GM19193 (cell line): ENCODE results near the gene GALNT12.

Experiments
- POLR2A ChIP-seq: IDR thresholded peaks from 4 replicates; pipeline ENCODE4 v1.6.1; 2011; ENCODE audit not compliant: insufficient read depth, insufficient read length; ENCODE audit errors: extremely low read depth

Gene GALNT12

DNA sequence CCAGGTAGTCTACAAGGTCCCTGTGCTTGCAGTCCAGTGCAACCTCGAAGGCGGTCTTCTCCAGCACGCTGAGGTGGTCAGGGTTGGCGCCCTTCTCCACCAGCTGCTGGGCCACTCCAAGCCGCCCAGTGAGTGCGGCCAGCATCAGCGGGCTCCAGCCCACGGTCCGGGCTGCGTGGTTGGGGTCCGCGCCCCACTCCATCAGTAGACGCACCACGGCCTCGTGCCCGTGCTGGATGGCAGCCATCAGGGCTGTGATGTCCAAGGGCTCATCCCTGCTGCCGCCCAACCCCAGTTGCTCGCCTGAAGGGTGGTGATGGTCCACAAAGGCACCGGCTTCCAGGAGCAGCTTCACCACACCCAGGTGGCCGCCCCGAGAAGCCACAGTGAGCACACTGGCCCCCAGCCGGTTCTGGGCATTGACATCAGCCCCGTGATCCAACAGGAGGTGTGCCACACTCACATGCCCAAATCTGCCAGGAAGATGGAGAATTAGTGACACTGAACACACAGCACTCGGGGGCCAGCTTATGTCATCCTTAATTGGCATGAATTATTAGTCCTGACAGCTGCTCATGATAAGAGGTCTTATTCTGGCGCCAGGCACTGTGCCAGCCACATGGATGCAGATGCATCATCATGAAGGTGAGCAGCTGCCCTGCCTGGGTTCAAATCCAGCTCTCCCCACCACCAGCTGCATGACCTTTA is 17.2 kb upstream of the GALNT12 start:
- no peak for TF ChIP-seq POLR2A

DNA sequence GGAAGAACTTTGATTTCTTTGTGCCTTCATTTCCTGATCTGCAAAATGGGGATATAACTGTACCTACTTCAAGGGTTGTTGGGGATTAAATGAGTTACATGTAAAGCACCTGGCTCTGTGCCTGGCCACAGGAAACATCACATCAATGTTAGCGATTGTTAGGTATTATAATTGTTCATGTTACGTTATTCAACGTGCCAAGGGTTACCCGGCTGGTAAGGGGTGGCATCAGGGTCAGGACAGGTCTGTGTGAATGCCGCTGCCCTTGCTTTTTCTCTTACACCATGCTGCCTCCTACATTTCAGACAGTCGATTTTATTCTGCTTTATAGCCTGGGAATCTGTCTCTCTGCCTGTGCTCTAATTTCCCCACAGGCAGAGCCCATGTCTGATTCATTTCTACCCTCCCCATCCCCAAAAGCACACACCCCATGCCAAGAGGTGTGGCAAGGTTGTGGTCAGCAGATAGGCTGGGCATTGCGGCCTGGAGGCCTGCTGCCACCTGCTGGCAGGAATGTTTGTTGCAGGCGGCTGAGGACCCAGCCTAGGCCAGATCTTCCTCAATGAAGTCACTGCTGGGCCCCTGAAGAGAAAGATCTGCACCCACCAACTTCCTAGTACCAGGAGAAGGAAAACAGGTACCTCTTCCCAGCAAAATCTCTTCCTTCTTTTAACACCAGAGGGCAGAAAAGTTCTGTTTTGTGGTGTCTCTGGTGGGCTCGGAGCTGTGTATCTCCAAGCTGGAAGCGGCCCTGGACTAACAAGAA is 16.4 kb upstream of the GALNT12 start:
- no peak for TF ChIP-seq POLR2A

DNA sequence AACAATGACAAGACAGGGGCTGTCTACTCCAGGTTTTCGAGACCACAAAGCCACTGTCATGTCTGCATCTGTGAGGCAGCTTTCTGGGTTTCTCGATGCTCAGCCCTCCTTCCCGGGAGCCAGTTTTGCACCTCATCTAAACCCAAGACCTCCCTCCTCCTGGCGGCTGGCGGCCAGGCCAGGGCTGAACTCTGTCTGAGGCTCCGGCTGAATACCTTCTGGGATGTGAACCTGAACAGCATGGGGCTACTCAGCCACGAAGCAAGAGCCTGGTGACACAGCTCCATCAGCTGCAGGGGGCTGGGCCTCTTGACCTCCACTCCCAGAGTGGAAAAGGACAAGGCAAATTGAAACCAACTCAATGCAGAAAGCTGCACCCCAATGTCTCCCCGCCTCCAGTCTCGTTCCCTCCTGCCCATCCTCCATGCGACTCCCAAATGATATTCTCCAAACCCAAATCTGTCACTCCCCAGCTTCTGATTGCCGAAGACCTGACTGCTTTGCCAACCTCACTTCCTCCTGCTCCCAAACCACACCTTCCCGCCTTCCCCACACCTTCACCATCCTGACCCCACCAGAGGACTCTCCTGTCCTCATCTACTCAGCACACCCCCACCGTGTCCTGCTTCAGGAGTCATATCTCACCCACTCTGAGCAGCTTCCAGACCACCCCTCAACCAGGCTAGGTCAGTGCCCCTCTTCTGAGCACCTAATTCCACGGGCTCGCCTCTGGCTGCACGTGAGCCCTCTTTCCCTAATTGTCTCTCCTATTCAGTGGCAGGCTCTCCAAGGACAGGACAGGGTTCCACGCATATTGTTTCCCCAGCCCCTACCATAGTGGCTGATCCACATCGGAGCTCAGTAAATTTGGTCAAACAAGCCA is 15.6 kb upstream of the GALNT12 start:
- no peak for TF ChIP-seq POLR2A

DNA sequence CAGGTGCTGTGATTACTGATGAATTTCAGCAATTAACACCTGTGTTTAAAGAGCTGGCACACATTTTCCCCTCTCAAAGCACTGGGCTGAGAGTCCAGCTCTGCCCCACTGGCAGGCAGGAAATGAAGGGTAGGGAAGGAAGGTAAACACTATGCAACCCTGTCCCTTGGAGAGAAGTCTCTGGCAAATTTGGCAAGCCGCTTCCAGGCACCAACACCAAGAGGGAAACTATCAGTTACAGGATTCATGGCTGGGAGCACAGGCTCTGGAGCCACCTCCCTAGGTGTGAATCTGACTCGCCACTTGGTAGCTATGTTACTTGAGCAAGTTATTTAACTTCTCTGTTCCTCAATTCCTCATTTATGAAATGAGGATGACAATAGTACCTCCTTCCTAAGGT is 14.4 kb upstream of the GALNT12 start:
- no peak for TF ChIP-seq POLR2A

DNA sequence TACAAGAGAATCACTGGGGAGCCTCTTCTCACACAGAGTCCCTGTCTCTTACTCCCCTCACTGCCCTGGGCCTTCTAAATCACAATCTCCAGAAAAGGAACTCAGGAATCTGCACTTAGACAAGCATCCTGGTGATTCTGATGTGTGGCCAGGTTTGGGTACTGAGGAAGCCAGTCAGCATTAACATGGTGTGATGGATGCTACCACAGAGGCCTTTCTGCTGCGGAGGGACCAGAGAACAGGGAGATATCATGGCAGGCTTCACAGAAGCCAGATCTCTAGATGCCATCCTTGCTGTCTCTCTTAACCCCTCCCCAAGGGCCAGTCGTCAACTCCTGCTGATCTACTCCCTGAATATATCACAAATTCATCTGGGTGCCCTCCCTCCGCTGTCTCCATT is 12.7 kb upstream of the GALNT12 start:
- TF ChIP-seq POLR2A: no peak

DNA sequence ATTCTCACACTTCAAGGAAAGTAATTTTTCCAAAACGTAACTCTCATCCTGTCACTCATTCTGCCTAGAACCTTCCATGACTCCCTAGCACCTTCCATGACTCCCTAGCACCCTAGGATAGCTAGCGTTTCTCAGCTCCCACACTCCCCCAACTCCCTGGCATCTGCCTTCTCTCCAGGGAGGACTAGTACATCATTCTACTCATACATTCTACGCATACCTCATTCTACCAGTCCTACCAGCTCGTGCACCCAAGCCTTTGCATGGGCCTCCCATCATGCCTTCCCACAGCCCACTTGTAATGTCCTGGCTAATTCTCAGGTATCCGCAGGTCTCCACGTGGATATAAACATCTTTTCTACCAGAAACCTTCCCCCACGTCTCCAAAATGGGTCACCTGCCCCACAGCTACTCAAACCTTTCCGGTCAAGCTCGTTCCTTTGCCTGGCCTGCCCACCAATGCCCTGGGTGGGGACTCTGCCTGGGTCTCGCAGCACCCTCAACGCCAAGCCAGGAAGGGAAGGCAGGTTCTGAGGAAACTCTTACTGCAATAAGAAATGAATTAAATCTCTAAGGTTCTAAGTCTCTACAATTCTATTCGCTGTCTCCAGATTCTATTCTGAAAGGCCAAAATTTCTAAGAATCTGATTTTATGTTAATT is 12.0 kb upstream of the GALNT12 start:
- no peak for TF ChIP-seq POLR2A

DNA sequence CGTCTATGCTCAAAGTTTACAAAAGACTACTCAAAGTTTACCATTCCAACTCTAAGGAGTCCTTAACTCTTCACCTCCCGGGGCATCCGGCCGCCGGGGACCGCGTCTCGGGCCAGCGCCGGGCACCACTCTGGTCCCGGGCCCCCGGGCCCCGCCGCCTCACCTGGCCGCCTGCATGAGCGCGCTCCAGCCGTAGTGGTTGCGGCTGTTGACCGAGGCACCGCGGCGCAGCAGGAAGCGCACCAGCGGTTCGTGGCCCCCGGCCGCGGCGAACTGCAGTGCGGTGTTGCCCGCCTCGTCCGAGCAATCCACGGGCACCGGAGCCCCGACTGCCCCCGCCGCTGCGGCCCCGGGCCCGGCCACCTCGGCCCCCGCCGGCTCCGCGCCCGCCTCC is 11.5 kb upstream of the GALNT12 start:
- no peak for TF ChIP-seq POLR2A

DNA sequence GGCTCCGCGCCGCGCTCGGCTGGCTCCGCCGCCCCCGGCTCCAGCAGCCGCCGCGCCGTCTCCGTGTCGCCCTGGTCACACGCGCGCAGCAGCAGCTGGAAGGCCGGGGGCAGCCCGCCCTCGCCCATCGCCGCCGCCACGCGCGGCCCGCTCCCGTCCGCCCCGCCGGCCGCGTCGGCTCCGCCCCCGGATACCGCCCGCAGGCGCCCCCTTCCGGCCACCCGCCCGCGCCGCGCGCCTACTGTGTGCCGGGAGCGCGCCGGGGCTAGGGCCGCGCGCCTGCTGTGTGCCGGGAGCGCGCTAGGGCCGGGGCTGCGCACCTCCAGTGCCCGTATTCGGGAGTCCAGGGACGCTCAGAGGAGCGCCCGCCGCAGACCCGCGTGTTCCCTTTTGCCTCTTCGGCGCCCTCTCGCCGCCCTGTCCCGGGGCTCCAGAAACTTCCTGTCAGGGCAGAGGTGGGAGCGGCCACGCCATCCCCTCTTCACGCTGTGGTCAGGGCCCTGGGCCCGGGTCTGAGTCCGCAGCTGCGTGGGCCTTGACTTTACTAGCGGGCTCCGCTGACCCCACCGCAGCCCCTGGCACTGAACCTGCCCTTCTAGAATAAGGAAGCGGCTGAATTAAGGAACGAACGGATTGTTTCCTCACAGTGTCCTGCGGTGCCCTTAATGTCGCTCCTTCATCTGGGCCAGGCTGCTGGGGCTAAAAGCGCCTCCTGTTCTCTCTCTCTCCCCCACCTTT is 10.9 kb upstream of the GALNT12 start, which contains the start of gene ANKS6:
Gene ANKS6 (minus strand): TSS at position 192 of the 738 bp plus-strand sequence. CDS start 64 bp downstream, at position 128.
- TF ChIP-seq POLR2A: no peak

DNA sequence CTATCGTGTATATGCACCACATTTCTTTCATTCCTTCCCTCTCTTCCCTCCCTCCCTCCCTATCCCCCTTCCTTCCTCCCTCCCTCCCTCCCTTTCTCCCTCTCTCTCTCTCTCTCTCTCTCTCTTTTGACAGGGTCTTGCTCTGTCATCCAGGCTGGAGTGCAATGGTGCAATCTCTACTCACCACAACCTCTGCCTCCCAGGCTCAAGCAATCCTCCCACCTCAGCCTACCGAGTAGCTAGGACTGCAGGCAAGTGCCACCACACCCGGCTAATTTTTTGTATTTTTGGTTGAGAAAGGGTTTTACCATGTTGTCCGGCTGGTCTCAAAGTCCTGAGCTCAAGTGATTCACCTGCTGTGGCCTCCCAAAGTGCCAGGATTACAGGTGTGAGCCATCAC is 10.0 kb upstream of the GALNT12 start:
- no peak for TF ChIP-seq POLR2A

DNA sequence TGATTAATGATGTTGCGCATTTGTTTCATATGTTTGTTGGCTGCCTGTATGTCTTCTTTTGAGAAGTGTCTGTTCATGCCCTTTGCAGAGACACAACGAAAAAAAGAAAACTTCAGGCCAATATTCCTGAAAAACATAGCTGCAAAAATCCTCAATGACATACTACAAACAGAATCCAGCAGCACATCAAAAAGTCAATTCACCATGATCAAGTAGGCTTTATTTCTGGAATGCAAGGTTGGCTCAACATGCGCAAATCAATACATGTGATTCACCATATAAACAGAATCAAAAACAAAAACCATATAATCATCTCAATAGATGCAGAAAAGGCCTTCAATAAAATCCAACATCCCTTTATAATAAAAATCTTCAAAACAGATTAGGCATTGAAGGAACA is 9.2 kb upstream of the GALNT12 start:
- TF ChIP-seq POLR2A: no peak

DNA sequence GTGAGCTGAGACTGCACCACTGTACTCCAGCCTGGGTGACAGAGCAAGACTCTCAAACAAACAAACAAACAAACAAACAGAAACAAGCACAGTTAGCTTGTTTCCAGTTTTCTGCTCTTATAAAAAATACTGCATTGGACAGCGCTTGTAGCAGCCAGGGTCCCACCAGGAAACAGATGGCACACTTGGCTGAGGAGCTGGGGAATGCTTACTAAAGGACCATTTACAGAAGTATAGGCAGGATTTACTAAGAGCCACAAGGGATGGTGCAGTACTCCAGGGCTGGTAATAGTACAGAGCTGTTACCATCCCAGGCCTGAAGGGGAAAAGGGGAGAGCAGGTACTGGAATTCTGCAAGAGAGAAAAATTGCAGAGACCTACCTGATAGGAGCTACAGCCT is 5.9 kb upstream of the GALNT12 start:
- no peak for TF ChIP-seq POLR2A

DNA sequence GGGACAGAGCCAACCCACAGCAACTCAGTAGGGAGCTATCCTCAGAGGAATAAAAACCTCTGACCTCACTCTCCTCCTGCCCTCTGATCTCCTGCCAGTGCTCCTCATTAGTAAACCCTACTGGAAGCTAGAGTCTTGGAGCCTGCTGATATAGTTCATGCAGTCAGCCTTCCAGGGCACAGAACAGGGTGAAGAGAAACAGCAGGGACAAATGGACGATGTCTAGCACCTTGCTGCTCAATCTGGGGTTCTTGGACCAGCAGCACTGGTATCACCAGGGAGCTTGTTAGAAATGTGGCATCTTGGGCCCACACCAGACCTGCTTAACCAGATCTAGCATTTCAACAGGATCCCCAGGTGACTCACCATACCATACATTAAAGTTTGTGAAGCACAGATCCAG is 5.5 kb upstream of the GALNT12 start:
- TF ChIP-seq POLR2A: no peak

DNA sequence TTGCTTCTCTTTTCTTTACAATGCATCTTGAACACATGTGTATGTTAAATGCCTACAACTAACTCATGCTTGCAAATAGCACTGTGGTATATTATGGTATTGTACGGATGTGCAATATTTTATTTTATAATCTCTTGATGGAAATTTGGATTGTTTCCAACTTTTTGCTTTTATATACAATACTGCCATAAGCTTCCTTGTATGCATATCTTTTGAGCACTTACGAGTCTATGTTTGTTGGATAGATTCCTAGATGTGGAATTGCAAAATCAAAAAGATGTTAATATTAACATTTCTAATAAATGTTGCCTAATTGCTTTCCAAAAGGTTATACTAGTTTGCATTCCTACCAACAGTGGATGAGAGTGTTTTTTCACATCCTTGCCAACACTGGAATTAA is 3.4 kb upstream of the GALNT12 start:
- no peak for TF ChIP-seq POLR2A
